B cell (primary cell): ENCODE measurements around the gene ADCY1. TPM values are rescaled to one million over a fixed set of nuclear protein-coding genes. Genes with fewer than 3 reads are reported as not detected.
"Not testable (repeated sequence)": the region's sequence is repeated elsewhere in the genome, so short reads cannot be mapped to it uniquely, and the experiment has no call there.

Experiments used
- ATAC-seq: fragments of 200-7000 bp; cut with Tn5 transposase; one replicate; pipeline ENCODE4 v1.10.0; 2021; ENCODE audit warnings: low read depth, mild to moderate bottlenecking, moderate number of reproducible peaks, moderate library complexity
- CTCF ChIA-PET: fragments of 350-600 bp; sonication (Branson Sonifier 250); formaldehyde crosslinking; loops from one replicate; lab custom pipeline; 2021; ENCODE audit warnings: antibody characterized with exemption, inconsistent platforms; lab: Charles Lee
- POLR2A ChIA-PET: fragments of 350-600 bp; sonication (Branson Sonifier 250); formaldehyde crosslinking; loops from one replicate; lab custom pipeline; 2021; ENCODE audit warnings: antibody characterized with exemption; lab: Charles Lee
- DNase-seq: peaks from one replicate; pipeline ENCODE4 v3.0.0; 2013
- H2AFZ ChIP-seq: 2 replicates; pipeline ENCODE4 v1.6.1; 2012; ENCODE audit warnings: mild to moderate bottlenecking, low read depth, low read length; ENCODE audit not compliant: insufficient read depth, poor library complexity, severe bottlenecking
- H3K27ac ChIP-seq, 2 donors: 1 replicate in 1 of 2; 2 replicates in 1 of 2; pipeline ENCODE4 v1.5.1; 2012 to 2013; ENCODE audit warnings: low read length in 2 of 2, mild to moderate bottlenecking in 2 of 2, moderate library complexity in 1 of 2
- H3K27me3 ChIP-seq, 4 experiments: fragments of 200-600 bp in 1 of 4; sonication (generic) in 1 of 4; replicated peaks in 1 of 4; 1 replicate in 2 of 4; 2 replicates in 2 of 4; pipeline versions ENCODE4 v1.6.1 to v1.7.0; 2013 to 2016; ENCODE audit warnings: low read length in 3 of 4, mild to moderate bottlenecking in 2 of 4, mixed read lengths in 1 of 4, moderate library complexity in 1 of 4; ENCODE audit not compliant: insufficient read depth in 4 of 4, control insufficient read depth in 3 of 4; ENCODE audit errors: control extremely low read depth in 1 of 4
- H3K36me3 ChIP-seq, 2 experiments: replicated peaks in 1 of 2; 1 replicate in 1 of 2; 2 replicates in 1 of 2; pipeline versions ENCODE4 v1.6.1 to v1.7.1; 2013; ENCODE audit warnings: low read length in 1 of 2; ENCODE audit not compliant: insufficient read depth in 2 of 2, control insufficient read depth in 1 of 2; ENCODE audit errors: control extremely low read depth in 1 of 2, extremely low read depth in 1 of 2
- H3K4me1 ChIP-seq, 2 donors: fragments of 200-600 bp in 1 of 2; sonication (generic) in 1 of 2; 1 replicate in 1 of 2; 2 replicates in 1 of 2; pipeline versions ENCODE4 v1.5.1 to v1.6.1; 2013 to 2017; ENCODE audit warnings: low read length in 2 of 2; ENCODE audit not compliant: control insufficient read depth in 2 of 2, insufficient read depth in 2 of 2
- H3K4me2 ChIP-seq: replicated peaks from 2 replicates; pipeline ENCODE3; 2012; ENCODE audit warnings: mild to moderate bottlenecking, low read depth, low read length; ENCODE audit not compliant: poor library complexity, severe bottlenecking
- H3K4me3 ChIP-seq, 5 experiments: fragments of 200-600 bp in 1 of 5; sonication (generic) in 1 of 5; 1 replicate in 3 of 5; 2 replicates in 2 of 5; pipeline versions ENCODE4 v1.5.1 to v1.7.0; 2011 to 2016; ENCODE audit warnings: low read length in 4 of 5, mild to moderate bottlenecking in 4 of 5, low read depth in 2 of 5, control low read depth in 1 of 5, moderate library complexity in 1 of 5; ENCODE audit not compliant: insufficient read depth in 1 of 5; ENCODE audit errors: control extremely low read depth in 1 of 5, extremely low read depth in 1 of 5
- H3K79me2 ChIP-seq: fragments of 200-600 bp; sonication (generic); one replicate; pipeline ENCODE4 v1.6.0; 2016; ENCODE audit warnings: low read length; ENCODE audit not compliant: control insufficient read depth, insufficient read depth
- H3K9ac ChIP-seq: fragments of 200-600 bp; sonication (generic); 2 replicates; pipeline ENCODE4 v1.6.1; 2017; ENCODE audit warnings: mild to moderate bottlenecking, low read length, moderate library complexity
- H3K9me3 ChIP-seq, 3 donors: one replicate each; pipeline versions ENCODE4 v1.6.1 to v1.7.1; 2013; ENCODE audit warnings: low read length in 2 of 3; ENCODE audit not compliant: control insufficient read depth in 2 of 3, insufficient read depth in 1 of 3; ENCODE audit errors: control extremely low read depth in 1 of 3
- H4K20me1 ChIP-seq: 2 replicates; pipeline ENCODE4 v1.6.0; 2012; ENCODE audit warnings: mild to moderate bottlenecking, low read length; ENCODE audit not compliant: insufficient read depth, control insufficient read depth, poor library complexity, severe bottlenecking
- H3K27ac Mint-ChIP-seq: one replicate; pipeline ENCODE4 v1.8.0; 2021; ENCODE audit warnings: mixed read lengths
- H3K27me3 Mint-ChIP-seq: one replicate; pipeline ENCODE4 v1.8.0; 2021; ENCODE audit warnings: mixed read lengths
- H3K4me1 Mint-ChIP-seq: one replicate; pipeline ENCODE4 v1.8.0; 2021; ENCODE audit warnings: mixed read lengths
- H3K4me3 Mint-ChIP-seq: one replicate; pipeline ENCODE4 v1.8.0; 2021; ENCODE audit warnings: mixed read lengths
- H3K9me3 Mint-ChIP-seq: one replicate; pipeline ENCODE4 v1.8.0; 2022; ENCODE audit warnings: mixed read lengths; ENCODE audit not compliant: insufficient read depth
- WGBS: methylation state at CpG from one replicate; pipeline ENCODE4 v1.1.5; 2013; ENCODE audit warnings: missing lambda C conversion rate; ENCODE audit not compliant: insufficient coverage; 5-methylcytosine and 5-hydroxymethylcytosine counted together
- intact Hi-C: fragments of 100-400 bp; cut with micrococcal nuclease; formaldehyde crosslinking; loops from one replicate; pipeline ENCODE4 v1.10.0; 2022
- polyA plus RNA-seq: library from polyadenylated mRNA; depleted of rRNA; stranded (reverse); fragments of >200 nt; gene quantifications from 2 replicates; pipeline ENCODE4 v1.2.3, GENCODE V29; 2012
- total RNA-seq, 2 donors: library from RNA; stranded (reverse); fragments of 120-200 nt in 1 of 2; gene quantifications; 1 replicate in 1 of 2; 2 replicates in 1 of 2; pipeline versions ENCODE4 v1.2.3 to v1.2.4, GENCODE V29; 2013 to 2022

ADCY1 gene
- total and polyA plus RNA-seq, 2 donors (not counting 1 experiment from before 2014, with no cell fraction given): 0.05 to 0.12 TPM

GRCh38 chr7:45740573-45740972 is 166.4 kb downstream of the ADCY1 start:
- H3K4me3 Mint-ChIP-seq, H2AFZ ChIP-seq, H3K9me3 Mint-ChIP-seq, H3K27ac Mint-ChIP-seq, H3K4me1 Mint-ChIP-seq, H3K79me2 ChIP-seq, H3K4me3 ChIP-seq, intact Hi-C loops, H3K9me3 ChIP-seq, ATAC-seq, H4K20me1 ChIP-seq, DNase-seq, H3K9ac ChIP-seq, H3K27me3 Mint-ChIP-seq, H3K4me1 ChIP-seq, H3K27me3 ChIP-seq, CTCF ChIA-PET, POLR2A ChIA-PET, H3K27ac ChIP-seq, H3K4me2 ChIP-seq: not testable (repeated sequence)
- no CpG with 5 or more reads among the region's 3 CpGs for WGBS
- peaks cover 0 to 13% of the 10 kb centered on the region in 2 experiments for H3K36me3 ChIP-seq

- H3K27me3 ChIP-seq, H3K9me3 ChIP-seq, H2AFZ ChIP-seq, intact Hi-C loops, H3K9me3 Mint-ChIP-seq, ATAC-seq, H3K27ac ChIP-seq, H3K79me2 ChIP-seq, H3K27me3 Mint-ChIP-seq, H3K4me3 ChIP-seq, POLR2A ChIA-PET, H3K27ac Mint-ChIP-seq, H3K4me1 Mint-ChIP-seq, H3K9ac ChIP-seq, DNase-seq, H3K4me1 ChIP-seq, H3K4me3 Mint-ChIP-seq, H3K4me2 ChIP-seq, CTCF ChIA-PET, H4K20me1 ChIP-seq: not testable (repeated sequence)
- H3K36me3 ChIP-seq: peaks cover 0 to 15% of the 10 kb centered on the region in 2 experiments
These were observed 174.8 kb downstream of the ADCY1 start for GRCh38 chr7:45748976-45749375.

GRCh38 chr7:45751352-45751751 is 177.2 kb downstream of the ADCY1 start:
- H4K20me1 ChIP-seq, H3K27me3 Mint-ChIP-seq, H3K79me2 ChIP-seq, H3K4me3 Mint-ChIP-seq, H3K9ac ChIP-seq, intact Hi-C loops, H3K9me3 Mint-ChIP-seq, H3K9me3 ChIP-seq, H3K27me3 ChIP-seq, DNase-seq, H3K27ac Mint-ChIP-seq, POLR2A ChIA-PET, H3K4me2 ChIP-seq, H2AFZ ChIP-seq, H3K4me1 ChIP-seq, H3K27ac ChIP-seq, H3K4me3 ChIP-seq, ATAC-seq, CTCF ChIA-PET, H3K4me1 Mint-ChIP-seq: not testable (repeated sequence)
- WGBS: 86% methylated on average over 1 of the region's 2 CpGs
- H3K36me3 ChIP-seq: peaks cover 0 to 15% of the 10 kb centered on the region in 2 experiments

GRCh38 chr7:45756333-45756732 is 182.2 kb downstream of the ADCY1 start:
- H3K9me3 Mint-ChIP-seq, H3K27ac ChIP-seq, H3K4me1 ChIP-seq, H3K4me3 ChIP-seq, H3K27me3 Mint-ChIP-seq, H3K9ac ChIP-seq, H3K27ac Mint-ChIP-seq, H3K9me3 ChIP-seq, DNase-seq, H3K79me2 ChIP-seq, intact Hi-C loops, POLR2A ChIA-PET, H4K20me1 ChIP-seq, H3K4me3 Mint-ChIP-seq, H3K4me1 Mint-ChIP-seq, H3K27me3 ChIP-seq, H3K4me2 ChIP-seq, ATAC-seq, H2AFZ ChIP-seq, H3K36me3 ChIP-seq: not testable (repeated sequence)
- no CpG with 5 or more reads among the region's 4 CpGs for WGBS
- CTCF ChIA-PET: interaction anchor here (1.1 kb wide), 1 partner anchor 98 kb away, joined by 3 read pairs; no protein-coding TSS in a partner anchor
